WTC11 (cell line): Measurements from ENCODE around the gene DAB2. TPM values are rescaled to one million over a fixed set of nuclear protein-coding genes. Genes with fewer than 3 reads are reported as not detected.

Experiments
- ATAC-seq: fragments of 200-7000 bp; cut with Tn5 transposase; 2 replicates; pipeline ENCODE4 v1.10.0; 2021; ENCODE audit warnings: mild to moderate bottlenecking, moderate library complexity
- CTCF ChIA-PET: fragments of 300-600 bp; sonication (Branson Sonifier 250); formaldehyde crosslinking; loops from one replicate; lab custom pipeline; 2021; ENCODE audit warnings: antibody characterized with exemption; lab: Charles Lee
- POLR2A ChIA-PET: fragments of 350-600 bp; sonication (Branson Sonifier 250); formaldehyde crosslinking; loops from one replicate; lab custom pipeline; 2021; ENCODE audit warnings: antibody characterized with exemption; lab: Charles Lee
- DNase-seq: peaks from one replicate; pipeline ENCODE4 v3.0.0; 2021; ENCODE audit warnings: low spot score
- H3K27ac Mint-ChIP-seq: 2 replicates; pipeline ENCODE4 v1.8.0; 2021; ENCODE audit warnings: mixed read lengths
- H3K27me3 Mint-ChIP-seq: 2 replicates; pipeline ENCODE4 v1.8.0; 2021; ENCODE audit warnings: low read depth, mild to moderate bottlenecking, moderate library complexity, mixed read lengths
- H3K36me3 Mint-ChIP-seq: 2 replicates; pipeline ENCODE4 v1.8.0; 2021; ENCODE audit warnings: mixed read lengths
- H3K4me1 Mint-ChIP-seq: 2 replicates; pipeline ENCODE4 v1.8.0; 2022; ENCODE audit warnings: mixed read lengths
- H3K4me3 Mint-ChIP-seq: 2 replicates; pipeline ENCODE4 v1.8.0; 2021; ENCODE audit warnings: mild to moderate bottlenecking, moderate library complexity, mixed read lengths
- H3K9me3 Mint-ChIP-seq: 2 replicates; pipeline ENCODE4 v1.8.0; 2021; ENCODE audit warnings: mixed read lengths
- ATF6 ChIP-seq: sonication (generic); formaldehyde crosslinking; IDR thresholded peaks from 2 replicates; pipeline ENCODE4 v1.8.1; 2023; ENCODE audit warnings: mild to moderate bottlenecking, missing genetic modification reagents
- CREM ChIP-seq: sonication (generic); formaldehyde crosslinking; IDR thresholded peaks from 2 replicates; pipeline ENCODE4 v1.8.1; 2022; ENCODE audit warnings: mild to moderate bottlenecking, missing genetic modification reagents, moderate library complexity
- ESRRA ChIP-seq: sonication (generic); formaldehyde crosslinking; IDR thresholded peaks from 2 replicates; pipeline ENCODE4 v1.8.1; 2022; ENCODE audit warnings: mild to moderate bottlenecking, missing genetic modification reagents, borderline replicate concordance
- HMGXB4 ChIP-seq: sonication (generic); formaldehyde crosslinking; IDR thresholded peaks from 2 replicates; pipeline ENCODE4 v1.8.1; 2023; ENCODE audit warnings: mild to moderate bottlenecking, moderate library complexity, missing genetic modification reagents
- KAT7 ChIP-seq: sonication (generic); formaldehyde crosslinking; IDR thresholded peaks from 2 replicates; pipeline ENCODE4 v1.8.1; 2023; ENCODE audit warnings: missing genetic modification reagents, mild to moderate bottlenecking, borderline replicate concordance
- NR1H2 ChIP-seq: sonication (generic); formaldehyde crosslinking; IDR thresholded peaks from 2 replicates; pipeline ENCODE4 v1.9.0; 2021; ENCODE audit warnings: mild to moderate bottlenecking, moderate library complexity, missing genetic modification reagents
- RELA ChIP-seq: sonication (generic); formaldehyde crosslinking; IDR thresholded peaks from 2 replicates; pipeline ENCODE4 v1.8.1; 2022; ENCODE audit warnings: missing genetic modification reagents, mild to moderate bottlenecking, borderline replicate concordance
- TP53 ChIP-seq: sonication (generic); formaldehyde crosslinking; IDR thresholded peaks from 2 replicates; pipeline ENCODE4 v1.8.1; 2023; ENCODE audit warnings: mild to moderate bottlenecking, missing genetic modification reagents
- ZNF138 ChIP-seq: sonication (generic); formaldehyde crosslinking; conservative IDR thresholded peaks from 2 replicates; pipeline ENCODE4 v1.8.1; 2022; ENCODE audit warnings: mild to moderate bottlenecking, moderate library complexity, missing genetic modification reagents
- ZNF317 ChIP-seq: sonication (generic); formaldehyde crosslinking; IDR thresholded peaks from 2 replicates; pipeline ENCODE4 v1.8.1; 2023; ENCODE audit warnings: low read depth, mild to moderate bottlenecking, moderate library complexity, missing genetic modification reagents, borderline replicate concordance
- ZNF532 ChIP-seq: fragments of 250-450 bp; sonication (Bioruptor Pico); IDR thresholded peaks from 2 replicates; pipeline ENCODE4 v1.9.0; 2021; ENCODE audit warnings: mild to moderate bottlenecking, borderline replicate concordance
- total RNA-seq: library from RNA; stranded (reverse); gene quantifications from 3 replicates; pipeline ENCODE4 v1.2.3, GENCODE V29; 2021
- TF ChIP-seq, protein P1 (sequence below): sonication (generic); formaldehyde crosslinking; IDR thresholded peaks from 2 replicates; pipeline ENCODE4 v1.8.1; 2023; ENCODE audit warnings: mild to moderate bottlenecking, missing genetic modification reagents, moderate library complexity
- TF ChIP-seq, protein P2 (sequence below): sonication (generic); formaldehyde crosslinking; IDR thresholded peaks from 2 replicates; pipeline ENCODE4 v1.8.0; 2022; ENCODE audit warnings: mild to moderate bottlenecking, missing genetic modification reagents
- TF ChIP-seq, protein P3 (sequence below): sonication (generic); formaldehyde crosslinking; IDR thresholded peaks from 2 replicates; pipeline ENCODE4 v1.8.0; 2022; ENCODE audit warnings: mild to moderate bottlenecking, missing genetic modification reagents

Gene DAB2
- total RNA-seq, 1 experiment from 2014 or later = 7.2 TPM

- POLR2A ChIA-PET = no interaction called here
- no peaks in the 10 kb centered on the region for H3K9me3 Mint-ChIP-seq
These were observed 24.8 kb upstream of the DAB2 start for GRCh38 chr5:39449591-39449990.

DNA sequence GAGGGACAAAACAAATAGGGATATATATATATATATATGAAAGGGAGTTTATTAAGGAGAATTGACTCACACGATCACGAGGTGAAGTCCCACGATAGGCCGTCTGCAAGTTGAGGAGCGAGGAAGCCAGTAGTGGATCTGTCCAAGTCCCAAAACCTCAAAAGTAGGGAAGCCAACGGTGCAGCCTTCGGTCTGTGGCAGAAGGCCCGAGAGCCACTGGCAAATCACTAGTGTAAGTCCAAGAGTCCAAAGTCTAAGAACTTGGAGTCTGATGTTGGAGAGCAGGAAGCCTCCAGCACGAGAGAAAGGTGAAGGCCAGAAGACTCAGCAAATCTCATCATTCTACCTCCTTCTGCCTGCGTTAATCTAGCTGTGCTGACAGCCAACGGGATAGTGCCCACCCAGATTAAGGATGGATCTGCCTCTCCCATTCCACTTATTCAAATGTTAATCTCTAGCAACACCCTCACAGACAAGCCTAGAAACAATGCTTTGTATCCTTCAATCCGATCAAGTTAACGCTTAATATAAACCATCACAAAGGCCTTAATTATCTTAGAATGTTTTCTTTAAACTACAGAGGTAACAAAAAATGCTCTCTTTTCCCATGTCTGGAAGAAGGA lies 23.8 kb upstream of the DAB2 start:
- H3K36me3 Mint-ChIP-seq = no peaks in the 10 kb centered on the region
- ATAC-seq (peak; percentile 75), DNase-seq (no peak)
- TF ChIP-seq ZNF138 (CRISPR knock-in tag) (no peak), NR1H2 (CRISPR knock-in tag) (no peak)
- TF ChIP-seq, protein P1, sequence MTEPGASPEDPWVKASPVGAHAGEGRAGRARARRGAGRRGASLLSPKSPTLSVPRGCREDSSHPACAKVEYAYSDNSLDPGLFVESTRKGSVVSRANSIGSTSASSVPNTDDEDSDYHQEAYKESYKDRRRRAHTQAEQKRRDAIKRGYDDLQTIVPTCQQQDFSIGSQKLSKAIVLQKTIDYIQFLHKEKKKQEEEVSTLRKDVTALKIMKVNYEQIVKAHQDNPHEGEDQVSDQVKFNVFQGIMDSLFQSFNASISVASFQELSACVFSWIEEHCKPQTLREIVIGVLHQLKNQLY (CRISPR knock-in tag) = no peak
- no peaks in the 10 kb centered on the region for H3K9me3 Mint-ChIP-seq
- ChIA-PET POLR2A (no interaction called here), CTCF (interaction anchor here (0.6 kb wide), 1 partner anchor 455 kb away, joined by 5 read pairs; no protein-coding TSS in a partner anchor)
- H3K27me3 Mint-ChIP-seq = no peaks in the 10 kb centered on the region
- no peak overlapping the region for H3K27ac Mint-ChIP-seq
- no peak overlapping the region for H3K4me3 Mint-ChIP-seq
- H3K4me1 Mint-ChIP-seq = peaks cover 10% of the 10 kb centered on the region

More at GRCh38 chr5:39449591-39449990, 24.8 kb upstream of the DAB2 start:
- Mint-ChIP-seq H3K4me3 (no peak overlapping the region), H3K4me1 (peaks cover 10% of the 10 kb centered on the region), H3K27me3 (no peaks in the 10 kb centered on the region), H3K27ac (no peak overlapping the region), H3K36me3 (no peaks in the 10 kb centered on the region)
- ATAC-seq = no peak
- DNase-seq = no peak
- no peak for TF ChIP-seq HMGXB4 (CRISPR knock-in tag)
- no peak for TF ChIP-seq ATF6 (CRISPR knock-in tag)
- no peak for TF ChIP-seq ZNF138 (CRISPR knock-in tag)
- CTCF ChIA-PET = no interaction called here

- POLR2A ChIA-PET = no interaction called here
- CTCF ChIA-PET = no interaction called here
- Mint-ChIP-seq H3K36me3 (no peaks in the 10 kb centered on the region), H3K9me3 (no peaks in the 10 kb centered on the region), H3K27ac (no peak overlapping the region), H3K4me3 (no peak overlapping the region), H3K4me1 (peaks cover 10% of the 10 kb centered on the region), H3K27me3 (no peaks in the 10 kb centered on the region)
- ATAC-seq (no peak), DNase-seq (no peak)
- TF ChIP-seq ESRRA = no peak
- TF ChIP-seq, protein P2, sequence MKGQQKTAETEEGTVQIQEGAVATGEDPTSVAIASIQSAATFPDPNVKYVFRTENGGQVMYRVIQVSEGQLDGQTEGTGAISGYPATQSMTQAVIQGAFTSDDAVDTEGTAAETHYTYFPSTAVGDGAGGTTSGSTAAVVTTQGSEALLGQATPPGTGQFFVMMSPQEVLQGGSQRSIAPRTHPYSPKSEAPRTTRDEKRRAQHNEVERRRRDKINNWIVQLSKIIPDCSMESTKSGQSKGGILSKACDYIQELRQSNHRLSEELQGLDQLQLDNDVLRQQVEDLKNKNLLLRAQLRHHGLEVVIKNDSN (CRISPR knock-in tag) = no peak
- no peak for TF ChIP-seq CREM (CRISPR knock-in tag)
- TF ChIP-seq ZNF532 (CRISPR knock-in tag) = no peak
- no peak for TF ChIP-seq RELA (CRISPR knock-in tag)
- TF ChIP-seq, protein P3, sequence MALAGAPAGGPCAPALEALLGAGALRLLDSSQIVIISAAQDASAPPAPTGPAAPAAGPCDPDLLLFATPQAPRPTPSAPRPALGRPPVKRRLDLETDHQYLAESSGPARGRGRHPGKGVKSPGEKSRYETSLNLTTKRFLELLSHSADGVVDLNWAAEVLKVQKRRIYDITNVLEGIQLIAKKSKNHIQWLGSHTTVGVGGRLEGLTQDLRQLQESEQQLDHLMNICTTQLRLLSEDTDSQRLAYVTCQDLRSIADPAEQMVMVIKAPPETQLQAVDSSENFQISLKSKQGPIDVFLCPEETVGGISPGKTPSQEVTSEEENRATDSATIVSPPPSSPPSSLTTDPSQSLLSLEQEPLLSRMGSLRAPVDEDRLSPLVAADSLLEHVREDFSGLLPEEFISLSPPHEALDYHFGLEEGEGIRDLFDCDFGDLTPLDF (CRISPR knock-in tag) = no peak
- TF ChIP-seq ZNF317 (CRISPR knock-in tag) = no peak
- TF ChIP-seq KAT7 (CRISPR knock-in tag) = no peak
- no peak for TF ChIP-seq TP53 (CRISPR knock-in tag)
- TF ChIP-seq, all 79 proteins: peak for 0
These were observed 23.2 kb upstream of the DAB2 start for GRCh38 chr5:39447968-39448367.
